Measurements from ENCODE around the gene PPM1J.

Gene PPM1J

DNA sequence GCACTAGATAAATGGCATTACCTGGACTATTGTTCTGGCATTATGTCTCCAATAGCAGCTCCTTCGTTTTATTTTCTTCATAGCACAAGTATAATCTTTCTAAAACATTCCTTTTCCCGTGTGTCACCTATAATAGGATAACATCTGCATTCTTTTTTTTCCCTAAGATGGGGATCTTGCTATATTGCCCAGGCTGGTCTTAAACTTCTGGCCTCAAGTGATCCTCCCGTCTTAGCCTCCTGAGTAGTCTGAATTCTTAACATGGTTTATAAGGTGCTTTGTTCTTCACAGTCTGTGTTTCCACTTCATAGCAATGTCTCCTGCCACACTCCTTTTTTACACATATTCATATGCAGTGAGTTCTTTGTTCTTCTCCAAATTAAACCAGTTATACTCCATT is 49.3 kb downstream of the PPM1J start:
- H3K4me2 ChIP-seq = no peak overlapping the region
- H3K27me3 ChIP-seq = no peaks in the 10 kb centered on the region
- H3K4me1 ChIP-seq = 0 out of 2 replicates have a peak, but pooled peaks cover 5% of the 10 kb centered on the region
- no peaks in the 10 kb centered on the region for H4K20me1 ChIP-seq
- peaks cover 100% of the 10 kb centered on the region for H3K36me3 ChIP-seq
- TF ChIP-seq Cebpa-rat (IDR thresholded peaks at IDR 0.05) = no peak
- no peak overlapping the region for H3K27ac ChIP-seq
- no peak overlapping the region for H3K4me3 ChIP-seq
- H3K9me3 ChIP-seq = no peaks in the 10 kb centered on the region
- H3K9ac ChIP-seq = no peak overlapping the region
